Ammon's horn (tissue), 1 donor: ENCODE measurements around the gene FAM168A.
"Not testable (repeated sequence)": the region's sequence is repeated elsewhere in the genome, so short reads cannot be mapped to it uniquely, and the experiment has no call there.

ENCODE experiments used
- DNase-seq: peaks from one replicate; pipeline ENCODE4 v3.0.0-alpha.2; 2016; ENCODE audit warnings: low spot score

Gene FAM168A

DNA sequence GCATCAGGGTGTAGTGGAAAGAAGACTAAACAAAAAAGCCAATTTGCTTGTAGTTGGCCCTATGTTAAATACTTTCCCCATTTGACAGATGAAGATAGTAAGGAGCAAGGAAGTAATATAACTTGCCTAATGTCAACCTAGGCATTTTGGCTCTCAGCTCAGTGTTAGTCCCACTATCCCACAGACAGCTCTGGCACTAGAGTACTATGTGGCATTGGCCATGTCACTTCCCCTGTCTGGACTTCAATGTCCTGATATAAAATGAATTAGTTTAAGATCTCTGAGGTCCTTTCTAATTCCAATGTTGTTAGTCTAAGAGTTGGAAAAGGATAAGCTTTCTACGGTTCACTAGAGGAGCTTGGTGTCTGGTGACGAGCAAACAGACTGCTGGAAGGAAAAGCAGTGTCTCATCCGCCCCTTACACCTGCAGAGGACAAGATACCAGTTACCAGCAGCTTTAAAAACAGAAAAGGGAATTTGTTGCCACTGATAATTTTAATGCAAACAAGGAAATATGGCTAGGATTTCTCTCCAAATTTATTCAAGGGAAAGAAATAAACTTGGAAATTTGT lies 129.2 kb downstream of the FAM168A start:
- no peak for DNase-seq

DNA sequence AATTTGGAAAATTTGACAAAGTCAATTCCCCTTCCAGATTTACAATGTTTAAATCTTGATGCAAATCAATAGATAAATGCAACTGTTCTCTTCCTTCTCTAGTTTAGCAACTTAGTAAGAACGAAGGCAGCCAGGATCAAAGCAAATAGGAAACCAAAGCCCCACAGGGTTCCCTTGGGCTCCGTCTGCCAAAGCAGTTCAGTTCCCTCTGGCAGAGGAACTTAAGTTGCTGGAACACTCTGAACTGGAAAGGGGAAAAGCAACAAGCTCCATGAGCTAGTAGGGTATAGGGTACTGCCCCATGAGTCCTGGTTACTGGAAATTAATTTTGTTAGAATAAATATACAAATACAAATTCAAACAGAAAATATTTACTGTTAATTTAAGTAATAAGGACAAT lies 130.4 kb downstream of the FAM168A start:
- DNase-seq: peak; percentile 51

DNA sequence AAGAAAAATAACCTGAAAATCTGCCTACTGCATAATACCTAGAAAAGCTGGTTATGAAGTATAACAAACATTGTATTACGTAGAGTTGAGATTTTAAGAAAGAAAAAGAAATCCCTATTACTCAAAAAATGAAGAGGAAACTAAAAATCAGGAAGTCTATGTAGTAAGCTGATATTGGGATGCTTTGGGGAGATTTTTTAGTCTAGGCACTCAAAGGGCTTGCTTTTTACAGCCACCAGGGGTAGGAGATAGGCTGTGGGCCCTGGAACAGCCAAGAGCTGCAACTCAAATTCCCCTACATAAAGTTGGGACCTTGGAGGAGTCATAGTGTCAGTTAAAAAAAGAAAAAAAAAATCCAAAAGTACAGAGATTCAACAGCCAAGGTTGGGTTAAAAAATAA lies 131.3 kb downstream of the FAM168A start:
- DNase-seq: no peak

DNA sequence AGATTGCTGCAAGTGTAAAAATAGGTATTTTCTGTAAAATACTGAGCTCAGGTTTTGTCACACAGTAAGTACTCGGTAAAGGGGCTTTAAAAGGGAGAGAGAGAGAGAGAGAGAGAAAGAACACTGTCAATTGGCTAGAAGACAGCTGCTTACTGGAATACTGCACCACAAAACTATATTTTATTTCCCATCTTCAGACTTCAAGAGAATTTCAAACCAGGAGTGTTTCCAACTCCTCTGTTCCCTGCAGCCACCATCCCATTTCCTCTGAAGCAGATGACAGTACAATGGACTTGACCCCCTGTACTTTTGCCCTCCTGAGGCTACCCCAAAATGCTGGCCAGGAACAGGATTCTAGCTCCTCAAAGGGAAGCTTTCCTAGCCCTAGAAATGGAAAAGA lies 132.0 kb downstream of the FAM168A start:
- DNase-seq: no peak

DNA sequence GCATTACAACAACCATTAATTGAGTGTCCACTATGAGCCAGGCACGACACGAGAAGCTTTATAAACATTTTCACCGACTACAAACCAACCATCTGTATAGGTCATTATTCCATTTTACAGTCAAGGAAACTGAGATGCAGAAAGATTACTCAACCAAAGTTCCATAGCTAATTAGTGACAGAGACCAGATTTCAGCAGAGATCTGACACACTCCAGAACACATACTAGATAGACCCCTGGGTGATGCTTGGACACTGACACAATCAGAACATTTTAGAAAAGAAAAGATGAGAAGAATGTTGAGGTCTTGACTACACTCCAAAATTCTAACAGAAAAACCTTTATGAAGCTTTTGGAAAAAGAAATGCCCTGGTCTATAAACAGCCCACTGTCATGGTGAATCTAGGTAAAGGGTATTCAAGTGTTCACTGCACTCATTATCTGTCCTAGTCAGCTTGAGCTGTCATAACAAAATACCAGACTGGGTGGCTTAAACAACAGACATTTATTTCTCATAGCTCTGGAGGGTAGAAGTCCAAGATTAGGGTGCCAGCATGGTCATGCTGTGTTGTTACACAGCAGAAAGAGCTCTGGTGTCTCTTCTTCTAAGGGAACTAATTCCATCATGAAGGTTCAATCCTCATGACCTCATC lies 132.8 kb downstream of the FAM168A start:
- DNase-seq: no peak

DNA sequence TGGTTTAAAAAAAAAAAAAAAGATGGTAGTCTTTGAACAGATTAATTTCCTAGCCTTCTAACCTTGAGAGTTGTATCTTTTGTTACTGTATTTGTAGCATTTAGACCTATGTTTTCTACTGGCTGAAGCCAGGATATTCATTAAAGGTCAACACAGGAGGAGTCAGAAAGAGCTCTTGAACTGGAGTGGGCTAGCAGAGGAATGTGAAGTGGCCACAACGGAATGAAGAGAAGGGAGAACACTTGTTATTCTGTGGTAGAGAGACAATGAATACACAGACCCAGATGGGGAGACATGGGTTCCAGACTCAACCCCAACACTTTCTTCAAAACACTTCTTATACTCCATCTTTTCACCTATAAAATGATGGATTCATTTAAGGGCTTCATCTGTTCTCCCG lies 133.6 kb downstream of the FAM168A start:
- DNase-seq: no peak

DNA sequence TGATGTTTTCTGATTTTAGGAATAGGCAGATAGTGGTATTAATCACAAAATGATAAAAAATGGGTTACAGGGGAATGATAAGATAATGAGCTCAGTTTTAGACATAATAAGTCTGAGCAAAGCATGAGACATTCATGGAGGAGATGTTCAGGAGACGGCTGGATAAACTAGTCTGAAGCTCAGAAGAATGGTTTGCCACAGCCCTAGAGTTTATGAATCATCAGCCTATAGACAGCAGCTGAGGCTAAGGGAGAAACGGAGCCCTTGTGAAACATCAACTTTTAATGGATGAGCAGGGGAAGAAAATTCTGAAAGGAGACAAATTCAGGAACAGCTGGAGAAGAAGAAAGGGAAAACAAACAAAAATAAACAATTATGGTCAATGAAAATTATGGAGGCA lies 134.6 kb downstream of the FAM168A start:
- no peak for DNase-seq

DNA sequence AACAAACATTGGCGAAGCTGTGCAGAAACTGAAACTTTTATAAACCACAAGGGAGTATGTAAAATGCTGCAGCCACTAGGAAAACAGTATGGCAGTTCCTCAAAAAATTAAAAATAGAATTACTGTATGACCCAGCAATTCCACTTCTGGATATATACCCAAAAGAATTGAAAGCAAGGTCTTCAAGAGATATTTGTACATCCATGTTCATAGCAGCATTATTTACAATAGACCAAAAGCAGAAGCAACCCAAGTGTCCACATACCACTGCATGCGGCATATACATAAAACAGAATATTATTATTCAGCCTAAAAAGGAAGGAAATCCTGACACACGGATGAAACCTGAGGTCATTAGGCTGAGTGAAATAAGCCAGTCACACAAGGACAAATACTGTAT lies 135.9 kb downstream of the FAM168A start:
- no peak for DNase-seq

DNA sequence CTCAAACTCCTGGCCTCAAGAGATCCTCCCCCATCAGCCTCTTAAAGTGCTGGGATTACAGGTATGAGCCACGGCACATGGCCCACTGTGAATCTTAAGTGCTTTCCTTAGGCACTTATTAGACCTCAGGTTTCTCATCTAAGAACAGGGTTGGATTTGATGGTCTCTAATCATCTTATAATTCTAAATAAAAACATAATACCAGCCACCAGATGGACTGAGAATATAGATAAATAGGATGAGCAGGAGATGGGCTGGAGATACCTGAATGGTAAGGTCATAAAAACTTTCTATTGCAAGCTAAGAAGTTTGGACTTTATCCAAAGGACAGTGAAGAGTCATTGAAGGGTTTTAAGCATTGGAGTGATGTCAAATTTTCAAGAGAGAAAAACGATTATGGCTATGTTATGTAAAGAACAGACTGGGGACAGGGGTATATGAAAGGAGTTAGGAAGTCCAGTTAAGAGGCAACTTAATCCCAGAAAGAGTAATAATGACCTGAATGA lies 136.5 kb downstream of the FAM168A start:
- no peak for DNase-seq

DNA sequence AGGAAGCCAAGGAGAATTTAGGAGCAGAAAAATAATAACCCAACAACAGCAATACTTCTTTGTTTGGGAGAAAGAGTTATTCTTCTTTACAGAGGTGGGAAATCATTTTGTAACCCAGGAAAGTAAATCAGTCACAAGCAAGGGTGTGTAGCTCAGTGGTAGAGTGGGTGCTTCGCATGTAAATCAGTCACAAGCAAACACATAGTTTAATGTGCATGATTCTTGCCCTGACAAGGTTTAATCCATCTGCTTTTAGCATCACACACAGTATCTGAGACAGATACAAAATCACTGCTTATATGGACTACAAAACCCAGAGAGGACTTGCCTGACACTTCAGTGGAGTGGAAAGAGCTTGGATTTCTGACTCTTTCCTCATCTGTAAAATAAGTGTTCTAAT lies 139.7 kb downstream of the FAM168A start:
- DNase-seq: no peak

DNA sequence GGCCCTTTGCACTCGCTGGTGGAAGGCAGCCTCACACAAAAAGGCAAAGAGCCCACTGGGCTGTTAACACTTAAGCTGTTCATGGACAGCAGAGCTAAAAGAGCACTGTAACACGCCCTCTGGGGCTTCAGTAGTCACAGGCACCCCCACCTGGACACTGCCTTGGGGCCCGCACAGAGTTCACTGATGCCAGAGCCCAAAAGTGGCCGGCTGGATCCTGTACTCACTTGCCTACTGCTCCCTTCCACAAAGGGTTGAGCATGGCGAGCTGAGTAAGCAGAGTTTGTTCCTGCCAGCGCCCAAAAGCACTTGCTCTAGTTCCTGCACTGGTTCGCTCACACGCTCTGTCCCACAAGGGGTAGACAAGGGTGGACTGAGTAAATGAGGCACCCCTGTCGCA lies 142.9 kb downstream of the FAM168A start:
- peak; percentile 67 for DNase-seq

DNA sequence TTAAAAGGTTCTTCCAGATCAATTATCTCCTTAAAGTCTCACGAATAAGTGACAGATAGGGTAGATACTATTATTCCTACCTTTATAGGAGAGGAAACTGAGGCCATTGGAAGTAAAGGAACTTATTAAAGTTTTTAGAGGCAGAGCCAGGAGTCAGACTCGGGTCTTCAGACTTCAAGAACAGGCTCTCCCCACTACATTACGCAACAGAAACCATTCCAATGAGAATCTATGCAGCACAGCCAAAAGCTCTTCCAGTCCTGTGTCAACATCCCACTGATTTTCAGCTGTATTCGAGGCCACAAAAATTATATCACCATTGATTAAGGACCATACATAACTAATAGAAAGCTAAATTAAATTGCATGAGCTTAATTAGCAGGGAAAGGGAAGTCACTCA lies 144.3 kb downstream of the FAM168A start:
- DNase-seq: no peak

DNA sequence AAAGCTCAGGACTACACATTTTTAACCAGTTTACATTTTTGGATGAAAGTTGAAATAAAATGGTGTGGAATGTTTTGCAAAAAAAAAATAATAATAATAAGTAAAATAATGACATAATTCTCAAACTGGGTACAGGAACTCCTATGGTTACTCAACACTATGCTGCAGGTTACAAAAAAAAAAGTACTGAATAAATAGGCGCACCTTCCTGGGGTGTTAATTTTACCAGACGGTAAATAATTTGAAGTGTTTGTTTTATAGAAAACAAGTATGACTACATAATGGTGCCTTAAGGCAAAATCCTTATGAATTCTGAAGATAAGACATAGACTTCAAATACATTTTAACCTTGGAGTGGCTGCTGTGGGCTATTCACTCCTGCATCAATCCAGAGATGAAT lies 145.2 kb downstream of the FAM168A start:
- DNase-seq: no peak

DNA sequence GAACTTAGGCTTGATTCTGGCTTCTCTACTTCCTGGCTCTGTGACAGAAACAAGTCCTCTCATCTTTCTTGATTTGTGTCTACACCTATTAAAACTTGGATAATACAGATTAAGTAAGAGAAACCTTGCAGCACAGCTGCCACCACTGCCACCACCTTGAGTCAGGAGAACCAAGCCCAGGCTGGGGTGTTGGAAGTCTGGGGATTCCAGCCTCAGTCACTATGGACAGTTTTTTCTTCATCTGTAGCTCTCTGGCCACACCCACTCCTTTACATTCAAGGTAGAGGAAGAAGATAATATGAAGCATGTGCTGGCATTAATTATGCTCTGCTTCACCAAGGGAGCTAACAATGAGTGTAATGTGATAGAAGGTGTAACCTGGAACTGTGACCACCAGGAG lies 146.0 kb downstream of the FAM168A start:
- no peak for DNase-seq

DNA sequence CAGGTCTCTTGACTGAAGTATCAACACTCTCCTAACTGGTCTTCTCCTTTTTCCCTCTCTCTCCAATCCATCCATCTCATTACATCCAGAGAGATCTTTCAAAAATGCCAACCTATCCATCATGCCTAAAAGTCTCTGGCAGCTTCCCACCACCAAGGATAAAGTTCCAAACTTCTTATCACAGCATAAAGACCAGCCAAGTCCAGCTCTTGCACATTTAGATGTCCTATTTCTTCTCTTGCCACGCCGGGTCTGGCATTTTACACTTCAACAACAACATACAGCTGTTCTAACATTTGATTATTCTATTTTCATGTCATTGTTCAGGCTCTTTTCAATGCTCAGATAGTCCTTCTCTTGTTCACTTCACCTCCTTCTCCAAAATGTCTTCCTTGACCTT lies 151.1 kb downstream of the FAM168A start:
- no peak for DNase-seq

DNA sequence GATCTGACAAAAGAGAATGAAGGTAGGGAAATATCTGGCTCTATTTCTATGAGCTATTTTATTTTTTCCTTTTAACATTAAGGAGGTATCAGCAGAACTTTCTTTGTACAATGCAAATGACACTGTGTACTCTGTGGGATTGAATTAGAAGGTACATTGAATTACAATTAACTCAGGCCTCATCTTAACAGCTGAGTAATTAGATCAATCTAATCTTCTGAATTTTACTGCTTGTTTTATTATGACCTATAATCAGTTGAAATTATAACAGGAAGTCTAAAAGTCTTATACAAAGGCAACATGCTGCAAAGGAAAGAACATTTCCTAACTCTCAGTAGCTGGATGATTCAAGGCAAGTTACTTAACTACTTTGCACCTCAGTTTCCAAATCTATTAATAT lies 151.9 kb downstream of the FAM168A start:
- DNase-seq: no peak

DNA sequence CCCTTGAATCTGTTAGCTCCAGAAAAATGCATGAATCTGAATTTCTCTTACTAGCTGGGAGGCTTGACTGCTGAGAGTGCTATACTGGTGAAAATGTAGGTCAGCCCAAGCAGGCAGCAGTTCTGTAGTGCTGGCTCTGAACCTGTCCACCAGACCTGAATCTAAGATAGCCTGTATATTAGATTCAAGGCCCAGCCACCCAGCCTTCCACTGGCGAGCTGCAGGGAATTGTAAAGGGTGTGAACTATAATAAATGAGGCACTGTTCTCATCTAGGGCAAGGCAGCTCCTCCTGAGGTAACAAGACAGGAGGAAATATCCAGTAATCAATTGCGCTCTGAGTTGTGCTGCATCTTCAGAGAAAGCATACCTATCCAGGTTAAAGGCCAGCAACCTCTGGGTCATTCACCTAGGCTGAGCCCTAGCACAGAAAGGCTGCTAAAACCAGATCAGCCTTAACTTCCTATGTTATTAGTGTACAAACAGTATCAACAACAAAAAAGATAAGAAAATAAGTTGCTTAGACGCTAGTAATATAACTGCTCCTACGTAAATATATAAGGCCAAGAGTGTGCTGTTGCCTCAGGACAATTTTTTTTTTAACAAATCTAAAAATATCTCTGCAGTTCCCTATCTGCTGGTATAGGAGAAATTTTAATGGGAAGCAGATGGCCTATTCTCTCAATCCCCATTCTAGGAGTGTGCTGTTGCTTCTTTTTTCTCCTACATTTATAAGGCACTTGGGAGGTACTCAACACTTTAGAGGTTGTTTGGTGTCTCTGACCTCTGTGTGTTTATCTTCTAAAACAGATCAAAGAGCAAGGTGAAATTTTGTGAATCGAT lies 158.7 kb downstream of the FAM168A start:
- DNase-seq: peak; percentile 8

DNA sequence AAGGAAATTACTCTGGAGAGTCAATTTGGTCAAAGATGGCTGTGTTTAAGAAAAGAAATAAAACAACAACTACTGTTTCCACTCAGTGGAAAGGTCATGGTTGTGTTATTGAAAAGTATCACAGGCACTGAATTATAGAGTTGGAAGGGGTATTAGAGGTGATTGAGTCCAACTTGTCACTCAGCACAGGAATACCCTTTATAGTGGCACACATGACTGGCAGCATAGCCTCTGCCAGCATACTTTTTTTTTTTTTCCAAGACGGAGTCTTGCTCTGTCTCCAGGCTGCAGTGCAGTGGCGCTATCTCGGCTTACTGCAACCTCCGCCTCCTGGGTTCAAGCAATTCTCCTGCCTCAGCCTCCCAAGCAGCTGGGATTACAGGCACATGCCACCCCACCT lies 161.1 kb downstream of the FAM168A start:
- DNase-seq: not testable (repeated sequence)

DNA sequence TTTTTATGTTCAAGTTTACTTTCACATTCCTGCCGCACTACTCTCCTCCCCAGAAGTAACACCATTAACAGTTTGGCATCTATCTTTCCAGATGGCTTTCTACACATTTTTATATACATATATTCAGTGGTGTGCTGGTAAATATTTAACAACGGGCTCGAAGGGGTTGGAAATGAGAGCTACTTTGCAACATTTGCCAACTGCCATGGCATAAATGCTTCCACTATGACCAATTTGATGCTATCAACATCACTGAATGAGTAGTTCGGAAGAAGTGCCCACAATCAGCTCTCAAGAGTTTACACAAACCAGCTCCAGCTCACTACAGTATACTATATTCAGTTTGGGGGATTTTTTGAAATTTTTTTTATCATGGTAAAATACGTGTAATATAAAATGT lies 166.5 kb downstream of the FAM168A start:
- DNase-seq: no peak

DNA sequence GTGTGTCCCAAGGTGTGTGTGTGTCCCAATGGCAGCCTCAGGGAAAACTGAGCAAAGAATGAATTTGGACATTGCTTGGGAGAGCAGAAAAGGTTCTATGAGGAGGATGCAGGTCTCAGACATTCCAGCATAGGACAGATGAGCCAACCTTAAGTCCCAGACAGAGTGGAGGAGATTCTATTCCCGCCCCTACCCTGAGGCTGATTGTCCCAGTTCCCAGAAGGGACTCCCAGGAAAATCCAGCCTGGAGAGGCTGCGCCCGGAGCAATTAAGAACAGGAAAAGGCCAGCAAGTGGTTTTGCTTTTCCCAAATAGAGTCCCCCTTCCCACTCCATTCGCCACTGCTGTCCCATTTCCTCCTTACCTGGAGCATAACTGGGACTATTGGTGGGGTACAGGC lies 167.6 kb downstream of the FAM168A start:
- no peak for DNase-seq

DNA sequence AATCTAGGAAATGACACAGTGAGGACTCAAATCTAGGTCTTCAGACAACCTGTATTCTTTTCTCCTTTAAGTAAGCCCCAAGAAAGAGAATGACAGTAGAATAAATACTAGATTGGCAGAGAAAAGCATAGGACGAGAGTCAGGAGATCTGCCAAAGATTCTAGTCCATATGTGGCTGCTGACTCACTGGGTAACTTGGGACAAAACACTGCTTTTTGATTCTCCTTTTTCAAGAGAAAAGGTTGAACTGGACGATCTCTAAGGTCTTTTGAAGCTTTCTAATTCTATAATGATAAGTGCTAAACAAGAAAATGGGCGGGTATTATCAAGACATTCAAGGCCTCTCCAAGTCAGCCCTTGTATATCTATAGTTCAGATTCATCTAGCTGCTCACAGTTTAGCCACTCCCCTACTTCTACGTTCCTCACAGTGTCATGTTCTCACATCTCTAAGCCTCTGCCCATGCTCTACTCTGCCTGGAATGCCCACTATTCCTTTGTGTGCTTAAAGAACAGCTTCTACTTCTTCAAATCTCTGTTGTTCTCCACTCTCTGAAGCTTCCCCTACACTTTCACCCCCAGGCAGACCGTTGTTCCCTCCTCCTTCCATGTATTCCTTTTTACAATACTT lies 168.7 kb downstream of the FAM168A start:
- DNase-seq: no peak

DNA sequence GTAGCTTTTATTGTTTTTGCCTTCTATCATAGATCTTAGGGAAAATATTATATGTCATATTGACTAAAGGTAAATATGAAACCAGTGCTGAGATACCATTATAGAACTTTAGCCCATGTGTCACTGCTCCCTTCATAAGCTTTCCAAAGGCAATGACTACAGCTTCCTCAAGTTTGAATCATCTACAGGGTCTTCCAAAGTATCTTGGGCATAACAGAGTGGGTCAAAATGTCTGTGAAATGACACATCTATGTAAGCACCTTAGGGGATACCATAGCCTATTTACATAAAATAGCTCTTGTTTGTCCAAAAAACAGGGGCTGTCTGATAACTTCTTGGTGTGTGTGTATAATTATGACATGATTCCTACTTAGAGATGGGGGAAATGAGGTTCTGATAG lies 169.2 kb downstream of the FAM168A start:
- DNase-seq: no peak

DNA sequence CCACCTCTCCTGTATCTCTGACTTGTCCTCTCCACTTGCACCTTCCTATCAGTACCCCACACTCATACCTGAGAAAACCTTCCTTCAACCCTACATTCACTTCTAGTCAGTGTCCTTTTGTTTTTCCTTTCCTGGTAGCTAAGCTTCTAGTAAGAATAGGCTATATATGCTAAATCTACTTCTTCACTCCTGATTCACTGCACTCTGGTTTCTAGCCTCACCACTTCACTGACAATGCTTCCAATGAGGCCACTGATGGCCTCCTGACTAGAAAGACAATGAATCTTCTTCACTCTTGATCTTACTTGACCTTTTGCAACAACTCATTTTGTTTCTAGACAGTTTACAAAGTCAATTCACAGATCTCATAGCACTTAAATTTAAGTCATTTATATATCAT lies 169.7 kb downstream of the FAM168A start:
- DNase-seq: no peak
